Naive thymus-derived CD4-positive, alpha-beta T cell (primary cell): Measurements from ENCODE around the gene NXPE2. TPM values are rescaled to one million over a fixed set of nuclear protein-coding genes. Genes with fewer than 3 reads are reported as not detected.
"Not testable (repeated sequence)": the region's sequence is repeated elsewhere in the genome, so short reads cannot be mapped to it uniquely, and the experiment has no call there.

Experiments
- ATAC-seq: fragments of 150-1000 bp; cut with Tn5 transposase; 2 replicates; pipeline ENCODE4 v1.10.0; 2021; ENCODE audit warnings: mild to moderate bottlenecking, moderate library complexity
- CTCF ChIA-PET: fragments of 350-600 bp; sonication (Branson Sonifier 250); formaldehyde crosslinking; loops from one replicate; lab custom pipeline; 2021; ENCODE audit warnings: antibody characterized with exemption; lab: Charles Lee
- POLR2A ChIA-PET: fragments of 350-600 bp; sonication (Branson Sonifier 250); formaldehyde crosslinking; loops from one replicate; lab custom pipeline; 2021; ENCODE audit warnings: antibody characterized with exemption, inconsistent platforms; lab: Charles Lee
- DNase-seq, 9 donors: peaks; one replicate each; pipeline versions ENCODE4 v3.0.0 to v3.0.0-alpha.2; 2020 to 2022; ENCODE audit warnings: mixed read lengths in 1 of 9
- H3K27ac ChIP-seq: one replicate; pipeline ENCODE4 v1.7.0; 2013; ENCODE audit warnings: mild to moderate bottlenecking, low read depth, low read length, moderate library complexity
- H3K27me3 ChIP-seq, 2 donors: one replicate each; pipeline ENCODE4 v1.7.0; 2013; ENCODE audit warnings: low read length in 2 of 2, mild to moderate bottlenecking in 2 of 2, moderate library complexity in 2 of 2; ENCODE audit not compliant: control insufficient read depth in 2 of 2, insufficient read depth in 2 of 2
- H3K36me3 ChIP-seq, 3 experiments: 1 replicate in 2 of 3; 2 replicates in 1 of 3; pipeline ENCODE4 v1.7.0; 2013; ENCODE audit warnings: low read length in 3 of 3, mild to moderate bottlenecking in 3 of 3, moderate library complexity in 1 of 3; ENCODE audit not compliant: insufficient read depth in 3 of 3, control insufficient read depth in 2 of 3
- H3K4me1 ChIP-seq, 2 donors: one replicate each; pipeline ENCODE4 v1.7.0; 2013; ENCODE audit warnings: low read length in 2 of 2, mild to moderate bottlenecking in 2 of 2, moderate library complexity in 1 of 2; ENCODE audit not compliant: control insufficient read depth in 2 of 2, insufficient read depth in 2 of 2
- H3K4me3 ChIP-seq: 2 replicates; pipeline ENCODE4 v1.7.0; 2013; ENCODE audit warnings: mild to moderate bottlenecking, low read length
- H3K9me3 ChIP-seq, 3 experiments: 1 replicate in 2 of 3; 2 replicates in 1 of 3; pipeline ENCODE4 v1.7.0; 2013; ENCODE audit warnings: low read length in 3 of 3; ENCODE audit not compliant: control insufficient read depth in 2 of 3
- H3K27ac Mint-ChIP-seq, 9 donors: one replicate each; pipeline ENCODE4 v1.8.0; 2020 to 2022; ENCODE audit warnings: mixed read lengths in 9 of 9, mild to moderate bottlenecking in 8 of 9, moderate library complexity in 5 of 9, inconsistent platforms in 2 of 9
- H3K27me3 Mint-ChIP-seq, 5 donors: one replicate each; pipeline ENCODE4 v1.8.0; 2021 to 2022; ENCODE audit warnings: mixed read lengths in 5 of 5, mild to moderate bottlenecking in 1 of 5
- H3K36me3 Mint-ChIP-seq, 5 donors: one replicate each; pipeline ENCODE4 v1.8.0; 2020 to 2022; ENCODE audit warnings: mixed read lengths in 5 of 5, mild to moderate bottlenecking in 3 of 5, inconsistent platforms in 1 of 5
- H3K4me1 Mint-ChIP-seq, 7 donors: one replicate each; pipeline ENCODE4 v1.8.0; 2020 to 2022; ENCODE audit warnings: mixed read lengths in 7 of 7, mild to moderate bottlenecking in 3 of 7, inconsistent platforms in 1 of 7
- H3K4me3 Mint-ChIP-seq, 10 donors: one replicate each; pipeline ENCODE4 v1.8.0; 2020 to 2022; ENCODE audit warnings: mild to moderate bottlenecking in 10 of 10, mixed read lengths in 10 of 10, moderate library complexity in 6 of 10, inconsistent platforms in 2 of 10
- H3K9me3 Mint-ChIP-seq, 11 donors: one replicate each; pipeline ENCODE4 v1.8.0; 2020 to 2022; ENCODE audit warnings: mixed read lengths in 11 of 11, mild to moderate bottlenecking in 4 of 11, inconsistent platforms in 1 of 11, moderate library complexity in 1 of 11
- intact Hi-C, 2 donors: fragments of 100-400 bp; cut with micrococcal nuclease; formaldehyde crosslinking; loops; one replicate each; pipeline ENCODE4 v1.15.1; 2023
- polyA plus RNA-seq, 2 donors: library from polyadenylated mRNA; unstranded; fragments of 300-500 nt; fragmentation: Illumina TruSeq; gene quantifications; one replicate each; pipeline ENCODE4 v1.2.3, GENCODE V29; 2021
- total RNA-seq, 6 experiments: library from RNA in 5 of 6; stranded (reverse) in 5 of 6; gene quantifications; 1 replicate in 5 of 6; 2 replicates in 1 of 6; pipeline ENCODE4 v1.2.3 and lab custom pipeline; 2021 to 2026

Gene NXPE2
- total RNA-seq: not detected
- not detected for polyA plus RNA-seq
- not detected for total RNA-seq (lab: John Stamatoyannopoulos, UW)

GRCh38 chr11:114678125-114679036 is at the start of gene NXPE2:
Gene NXPE2, plus strand, starts transcription at chr11:114678527. Its CDS starts 49 bp downstream, at chr11:114678576.
- Mint-ChIP-seq H3K36me3 (no peaks in the 10 kb centered on the region), H3K4me1 (no peaks in the 10 kb centered on the region), H3K27me3 (peaks cover 0 to 10% (median 0%) of the 10 kb centered on the region in 5 donors), H3K9me3 (peaks cover 0 to 5% (median 0%) of the 10 kb centered on the region in 11 donors), H3K4me3 (no peak within 1 kb of the TSS), H3K27ac (no peak within 1 kb of the TSS)
- H3K9me3 ChIP-seq: no peaks in the 10 kb centered on the region
- H3K4me3 ChIP-seq: no peak within 1 kb of the TSS
- CTCF ChIA-PET: no interaction called here
- POLR2A ChIA-PET: no interaction called here
- H3K27ac ChIP-seq: no peak within 1 kb of the TSS
- intact Hi-C loops: no loop called here
- no peaks in the 10 kb centered on the region for H3K27me3 ChIP-seq
- DNase-seq (no peak), ATAC-seq (no peak)
- no peaks in the 10 kb centered on the region for H3K36me3 ChIP-seq
- H3K4me1 ChIP-seq: no peaks in the 10 kb centered on the region

GRCh38 chr11:114631445-114631965 is 46.8 kb upstream of the NXPE2 start:
- H3K27me3 Mint-ChIP-seq, H3K27ac Mint-ChIP-seq, H3K4me3 ChIP-seq, H3K4me3 Mint-ChIP-seq, ATAC-seq, H3K9me3 ChIP-seq, CTCF ChIA-PET, H3K4me1 Mint-ChIP-seq, H3K36me3 ChIP-seq, H3K27me3 ChIP-seq, intact Hi-C loops, H3K27ac ChIP-seq, POLR2A ChIA-PET, H3K36me3 Mint-ChIP-seq, H3K4me1 ChIP-seq: not testable (repeated sequence)
- H3K9me3 Mint-ChIP-seq: peaks cover 0 to 11% (median 4%) of the 10 kb centered on the region in 11 donors
- peak in 4 of 9 donors; percentile 5 to 47 (median 10) for DNase-seq

GRCh38 chr11:114639440-114639839 is 38.9 kb upstream of the NXPE2 start:
- H3K4me3 Mint-ChIP-seq, POLR2A ChIA-PET, H3K4me1 Mint-ChIP-seq, H3K27ac ChIP-seq, H3K4me1 ChIP-seq, H3K9me3 ChIP-seq, CTCF ChIA-PET, H3K36me3 Mint-ChIP-seq, H3K27me3 ChIP-seq, H3K9me3 Mint-ChIP-seq, H3K27ac Mint-ChIP-seq, H3K36me3 ChIP-seq, DNase-seq, ATAC-seq, H3K4me3 ChIP-seq, intact Hi-C loops: not testable (repeated sequence)
- peaks cover 0 to 18% (median 11%) of the 10 kb centered on the region in 5 donors for H3K27me3 Mint-ChIP-seq

- POLR2A ChIA-PET: no interaction called here
- Mint-ChIP-seq H3K27me3 (peaks cover 0 to 22% (median 12%) of the 10 kb centered on the region in 5 donors), H3K9me3 (peaks cover 0 to 10% (median 4%) of the 10 kb centered on the region in 11 donors), H3K36me3 (no peaks in the 10 kb centered on the region), H3K27ac (no peak overlapping the region), H3K4me3 (no peak overlapping the region), H3K4me1 (no peaks in the 10 kb centered on the region)
- CTCF ChIA-PET: no interaction called here
- no peaks in the 10 kb centered on the region for H3K36me3 ChIP-seq
- H3K27me3 ChIP-seq: no peaks in the 10 kb centered on the region
- no peaks in the 10 kb centered on the region for H3K4me1 ChIP-seq
- H3K4me3 ChIP-seq: no peak overlapping the region
- no peak overlapping the region for H3K27ac ChIP-seq
- no peak for ATAC-seq
- no peaks in the 10 kb centered on the region for H3K9me3 ChIP-seq
- intact Hi-C loops: no loop called here
- no peak for DNase-seq
Measured at GRCh38 chr11:114650661-114651060, 27.7 kb upstream of the NXPE2 start.

GRCh38 chr11:114651145-114651718 is 27.1 kb upstream of the NXPE2 start:
- H3K36me3 Mint-ChIP-seq: no peaks in the 10 kb centered on the region
- H3K9me3 Mint-ChIP-seq: peaks cover 0 to 10% (median 4%) of the 10 kb centered on the region in 11 donors
- no peaks in the 10 kb centered on the region for H3K9me3 ChIP-seq
- H3K4me3 Mint-ChIP-seq: no peak overlapping the region
- ATAC-seq (no peak), DNase-seq (no peak)
- peak overlapping the region in 1 of 9 donors; percentile 72 for H3K27ac Mint-ChIP-seq
- H3K4me1 ChIP-seq: no peaks in the 10 kb centered on the region
- H3K4me1 Mint-ChIP-seq: no peaks in the 10 kb centered on the region
- no peak overlapping the region for H3K27ac ChIP-seq
- H3K4me3 ChIP-seq: no peak overlapping the region
- H3K27me3 Mint-ChIP-seq: peaks cover 0 to 28% (median 12%) of the 10 kb centered on the region in 5 donors
- H3K27me3 ChIP-seq: no peaks in the 10 kb centered on the region
- intact Hi-C loops: no loop called here
- ChIA-PET CTCF (no interaction called here), POLR2A (no interaction called here)
- no peaks in the 10 kb centered on the region for H3K36me3 ChIP-seq

- no peaks in the 10 kb centered on the region for H3K36me3 ChIP-seq
- ATAC-seq (no peak), DNase-seq (no peak)
- H3K9me3 Mint-ChIP-seq: peaks cover 0 to 8% (median 3%) of the 10 kb centered on the region in 11 donors
- ChIA-PET CTCF (interaction anchor here (0.7 kb wide), 1 partner anchor 9 kb away, joined by 4 read pairs; no protein-coding TSS in a partner anchor), POLR2A (no interaction called here)
- H3K27ac Mint-ChIP-seq: no peak overlapping the region
- no peak overlapping the region for H3K4me3 ChIP-seq
- H3K4me1 Mint-ChIP-seq: no peaks in the 10 kb centered on the region
- no peaks in the 10 kb centered on the region for H3K4me1 ChIP-seq
- H3K27me3 Mint-ChIP-seq: peaks cover 0 to 34% (median 10%) of the 10 kb centered on the region in 5 donors
- H3K36me3 Mint-ChIP-seq: no peaks in the 10 kb centered on the region
- H3K27ac ChIP-seq: no peak overlapping the region
- intact Hi-C loops: no loop called here
- no peaks in the 10 kb centered on the region for H3K27me3 ChIP-seq
- no peak overlapping the region for H3K4me3 Mint-ChIP-seq
- no peaks in the 10 kb centered on the region for H3K9me3 ChIP-seq
Measured at GRCh38 chr11:114653148-114653547, 25.2 kb upstream of the NXPE2 start.
